NCI-H526 (cell line): ENCODE measurements around the gene EFNA5.

Experiments used
- DNase-seq, 2 experiments: peaks; one replicate each; lab custom pipeline; 2025; lab: John Stamatoyannopoulos, UW

The EFNA5 gene

DNA sequence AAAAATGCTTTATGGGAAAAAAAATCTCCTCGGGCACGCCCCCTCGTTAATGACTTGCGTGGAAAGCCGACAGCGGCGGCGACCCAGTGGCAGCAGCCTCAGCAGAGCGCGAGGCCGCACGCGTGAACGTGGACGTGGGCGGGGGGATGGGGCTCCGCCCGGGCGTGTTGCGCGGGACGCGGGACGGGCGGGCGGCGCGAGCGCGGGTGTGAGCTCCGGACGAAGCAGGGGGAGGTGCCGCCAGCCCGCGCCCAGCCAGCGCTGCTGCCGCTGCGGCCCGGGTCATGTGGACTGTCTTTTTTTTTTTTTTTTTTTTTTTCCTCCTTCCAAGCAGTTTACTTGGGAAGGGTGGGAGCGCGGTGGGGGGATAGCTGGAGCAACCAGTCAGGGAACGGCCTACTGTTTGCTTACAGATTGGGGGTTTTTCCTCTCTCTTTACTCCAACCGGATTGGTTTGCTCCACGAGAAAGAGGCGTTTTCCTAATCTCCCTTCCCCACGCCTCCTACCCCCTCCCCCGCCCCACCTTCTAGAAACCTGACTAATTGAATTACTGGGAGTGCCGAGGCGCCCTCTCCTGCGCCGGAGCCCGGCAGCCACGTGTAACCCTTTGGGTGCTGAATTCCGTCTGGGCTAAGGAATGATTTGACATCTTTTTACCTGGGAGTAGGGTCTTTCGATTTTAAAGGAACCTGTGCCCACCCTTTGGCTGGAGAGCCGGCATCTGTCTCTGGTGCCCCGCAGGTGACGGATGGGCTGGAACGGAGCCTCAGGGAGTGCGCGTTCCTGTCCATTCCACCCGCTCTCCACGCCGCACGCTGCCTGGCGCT, 1.7 kb upstream of the EFNA5 start:
- peak; percentile 92 to 93 for DNase-seq

GRCh38 chr5:107671742-107672210, 1.0 kb upstream of the EFNA5 start:
- DNase-seq: peak; percentile 50 to 60

DNA sequence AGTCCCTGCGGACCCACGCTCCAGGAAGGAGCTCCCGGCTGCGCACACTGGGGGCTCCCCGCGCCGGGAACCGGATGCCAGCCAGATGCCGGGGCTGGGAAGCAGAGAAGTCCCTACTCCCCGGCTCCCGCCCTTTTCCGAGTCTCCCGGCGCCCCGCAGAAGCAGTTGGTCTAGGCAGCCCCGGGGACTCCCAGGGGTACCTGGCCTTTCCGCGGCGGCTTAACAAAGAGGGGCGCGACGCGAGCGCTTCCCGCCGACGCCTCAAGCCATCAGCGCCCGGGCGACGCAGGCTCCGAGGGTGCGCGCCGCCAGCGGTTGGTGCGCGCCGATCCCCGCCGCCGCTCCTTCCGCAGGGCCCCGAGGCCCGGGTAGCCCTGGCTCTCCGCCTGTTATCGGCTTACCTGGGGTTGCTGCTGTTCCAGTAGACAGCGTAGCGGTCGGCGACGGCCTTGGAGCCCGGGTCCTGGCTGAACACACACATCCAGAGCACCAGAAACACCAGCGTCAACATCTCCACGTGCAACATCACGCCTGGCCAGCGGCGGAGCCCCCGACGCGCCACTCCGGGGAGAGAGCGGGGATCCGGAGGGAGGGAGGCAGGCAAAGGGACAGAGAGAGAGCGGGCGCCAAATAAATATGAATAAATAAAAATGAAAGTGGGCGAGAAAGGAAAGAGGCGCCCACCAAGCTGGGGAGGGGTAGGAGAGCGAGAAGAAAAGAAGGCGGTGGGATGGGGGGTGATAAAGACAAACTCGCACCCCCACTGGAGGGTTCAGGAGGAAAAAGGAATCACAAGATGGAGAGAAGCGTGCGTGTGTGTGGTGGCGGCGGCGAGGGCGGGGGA, 428 bp downstream of the EFNA5 start:
- DNase-seq: peak; percentile 7 to 60

GRCh38 chr5:107669096-107670031, 1.4 kb downstream of the EFNA5 start:
- DNase-seq: peak in 1 of 2 experiments; percentile 65

GRCh38 chr5:107668154-107669095, 2.3 kb downstream of the EFNA5 start:
- DNase-seq: peak; percentile 30 to 31

GRCh38 chr5:107666051-107666655, 4.6 kb downstream of the EFNA5 start:
- DNase-seq: no peak

GRCh38 chr5:107665036-107665570, 5.6 kb downstream of the EFNA5 start:
- DNase-seq: no peak

GRCh38 chr5:107663697-107664096, 7.0 kb downstream of the EFNA5 start:
- DNase-seq: no peak

DNA sequence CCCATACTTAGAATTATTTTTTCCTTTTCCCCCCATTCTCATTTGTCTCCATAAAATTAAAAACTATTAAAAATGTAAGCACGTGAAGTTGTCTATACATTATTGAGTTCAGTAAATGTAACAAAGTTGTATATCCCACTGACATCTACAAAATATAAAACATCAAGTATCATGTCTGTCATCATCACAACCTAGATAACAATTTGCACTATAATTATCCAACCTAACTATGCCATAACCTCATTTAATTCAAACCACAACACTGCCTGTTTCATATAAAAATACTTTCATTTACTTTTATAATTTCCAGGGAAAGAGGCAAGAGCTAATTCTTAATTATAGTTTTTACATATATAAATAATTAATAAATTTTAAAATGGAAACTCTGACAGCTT, 9.1 kb downstream of the EFNA5 start:
- no peak for DNase-seq

GRCh38 chr5:107661038-107661649, 9.6 kb downstream of the EFNA5 start:
- DNase-seq: no peak

DNA sequence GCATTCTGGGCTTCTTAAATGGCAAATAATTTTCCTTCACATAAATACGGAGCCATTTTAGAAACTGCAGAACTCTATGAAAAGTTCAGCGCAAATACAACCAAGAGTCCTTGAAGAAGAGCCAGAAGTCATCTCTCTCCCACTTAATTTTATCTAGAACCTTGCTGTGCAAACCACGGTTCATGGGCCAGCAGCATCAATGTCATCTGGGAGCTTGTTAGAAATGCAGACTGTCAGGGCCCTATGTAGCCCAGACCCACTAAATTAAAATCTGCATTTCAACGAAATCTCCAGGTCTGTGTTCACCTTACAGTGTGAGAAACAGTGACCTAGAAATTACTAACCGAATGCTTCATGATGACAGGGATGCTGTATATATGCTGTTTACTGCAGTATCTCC, 12.2 kb downstream of the EFNA5 start:
- no peak for DNase-seq

DNA sequence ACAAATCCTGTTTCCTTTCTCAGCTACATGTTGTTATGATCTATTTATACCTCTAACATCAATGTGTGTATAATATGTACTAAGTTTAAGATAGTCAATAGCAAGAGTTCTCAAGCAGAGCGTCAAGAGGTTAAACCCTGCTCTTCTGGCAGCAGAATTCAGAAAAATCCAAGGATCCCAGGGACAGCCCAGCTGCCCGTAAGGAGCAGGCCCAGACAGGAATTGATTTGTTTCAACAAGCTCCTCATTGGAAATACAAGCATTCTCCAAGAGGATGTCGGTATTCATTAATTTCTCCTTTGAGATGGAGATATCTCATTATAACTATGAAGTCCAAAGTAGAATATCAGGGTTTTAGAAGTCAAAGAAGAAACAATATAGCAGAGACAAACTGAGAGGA, 14.9 kb downstream of the EFNA5 start:
- peak in 1 of 2 experiments; percentile 14 for DNase-seq

DNA sequence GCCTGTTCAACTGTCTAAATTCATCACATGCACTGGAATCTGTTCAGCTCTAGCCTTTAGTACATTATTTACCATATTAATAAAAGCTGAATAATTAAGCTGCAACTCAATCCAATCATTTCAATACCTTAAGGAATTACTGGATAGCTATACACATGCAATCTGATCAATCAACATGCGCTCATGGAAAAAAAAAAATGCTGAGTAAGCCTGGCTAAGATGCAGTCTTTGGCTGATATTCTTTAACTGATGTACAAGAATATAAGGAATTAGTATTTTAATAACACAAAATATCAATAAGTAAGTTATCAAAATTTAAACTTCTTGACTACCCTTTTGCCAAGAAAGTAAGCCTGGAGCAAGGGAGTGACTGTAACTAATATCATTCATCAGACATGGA, 15.9 kb downstream of the EFNA5 start:
- DNase-seq: no peak

DNA sequence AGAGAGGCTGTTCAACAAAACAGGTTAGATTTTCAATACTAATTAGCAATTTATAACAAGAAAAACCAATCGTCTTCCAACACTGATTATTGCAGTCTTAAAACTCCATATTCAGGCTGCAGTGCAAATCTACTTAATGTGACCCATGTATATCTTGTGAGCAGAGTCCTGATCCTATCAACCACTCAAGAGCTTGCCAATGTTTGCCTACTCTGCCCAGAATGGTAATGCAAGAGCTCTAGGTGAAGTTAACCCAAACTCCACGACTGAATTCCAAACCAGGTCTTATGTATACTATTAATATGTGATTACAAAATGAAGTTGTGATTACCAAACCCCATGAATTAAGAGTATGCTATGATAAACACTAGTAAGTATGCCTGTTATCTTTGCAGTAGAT, 17.1 kb downstream of the EFNA5 start:
- DNase-seq: peak in 1 of 2 experiments; percentile 4

GRCh38 chr5:107652839-107653607, 17.7 kb downstream of the EFNA5 start:
- peak; percentile 62 for DNase-seq

DNA sequence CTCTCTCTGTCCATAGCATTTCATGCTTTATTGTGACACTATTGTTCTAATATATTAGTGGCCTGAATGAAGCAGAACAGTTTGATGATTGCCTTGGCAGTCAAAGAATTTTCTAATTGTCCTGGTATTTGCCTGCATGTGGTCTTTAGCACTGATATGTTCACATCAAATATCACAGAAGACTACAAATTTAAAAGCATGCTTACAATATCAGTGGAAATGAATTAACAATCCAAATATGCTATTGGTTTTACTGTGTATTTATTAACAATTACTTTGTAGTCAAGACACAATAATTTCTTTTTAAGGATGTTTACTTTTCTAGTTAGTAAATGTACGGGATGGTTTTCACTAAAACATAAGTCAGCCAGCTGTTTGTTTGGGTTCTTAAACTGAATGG, 18.3 kb downstream of the EFNA5 start:
- no peak for DNase-seq

- DNase-seq: no peak
These were observed 19.4 kb downstream of the EFNA5 start for GRCh38 chr5:107651325-107651724.

- no peak for DNase-seq
These were observed 24.3 kb downstream of the EFNA5 start for GRCh38 chr5:107646418-107646817.

DNA sequence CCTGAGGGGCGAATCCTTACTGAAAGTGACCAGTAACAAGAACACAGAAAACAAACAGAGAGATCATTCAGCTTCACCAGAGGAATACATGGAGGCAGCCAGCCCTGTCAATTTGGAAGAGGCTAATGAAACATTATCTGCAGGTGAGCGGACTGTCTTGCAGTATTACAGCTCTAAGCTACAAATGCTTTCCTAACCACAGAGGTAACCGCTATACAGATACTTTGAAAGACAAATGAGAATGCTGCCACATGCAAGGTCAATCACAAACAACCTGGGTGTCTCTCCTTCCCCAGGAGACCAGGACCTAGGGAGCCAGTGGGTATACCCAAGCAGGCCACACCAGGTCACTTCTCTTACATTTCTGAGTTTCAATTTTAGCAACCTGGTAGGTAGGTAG, 30.2 kb downstream of the EFNA5 start:
- peak; percentile 87 to 88 for DNase-seq
